HCT116 (cell line): ENCODE data around the gene FBXL7. TPM values are rescaled to one million over a fixed set of nuclear protein-coding genes. Genes with fewer than 3 reads are reported as not detected.

Experiments
- ATAC-seq: fragments of 200-7000 bp; cut with Tn5 transposase; 2 replicates; pipeline ENCODE4 v1.9.1; 2020; ENCODE audit warnings: mild to moderate bottlenecking, moderate library complexity
- BruUV-seq: library from RNA; stranded (reverse); fragments of 400-500 nt; replicated peaks from 2 replicates; lab custom pipeline; 2021; lab: Mats Ljungman, UMichigan
- CTCF ChIA-PET: fragments of 300-600 bp; sonication (Branson Sonifier 250); formaldehyde crosslinking; loops from one replicate; lab custom pipeline; 2021; ENCODE audit warnings: antibody characterized with exemption; lab: Charles Lee
- POLR2A ChIA-PET: fragments of 300-600, 350-600 bp; sonication (Branson Sonifier 250); formaldehyde crosslinking; loops from one replicate; lab custom pipeline; 2021; ENCODE audit warnings: antibody characterized with exemption; lab: Charles Lee
- RAD21 ChIA-PET, 2 experiments: fragments of 300-600 bp; sonication (Branson Sonifier 250); formaldehyde crosslinking; loops; one replicate each; lab custom pipeline; 2023; ENCODE audit warnings: low total read pairs in 2 of 2; ENCODE audit not compliant: uncharacterized antibody in 2 of 2, unreplicated experiment in 2 of 2, low non-redundant PET in 1 of 2; lab: Charles Lee
- DNase-seq: peaks from one replicate; pipeline ENCODE4 v3.0.0-alpha.2; 2010; ENCODE audit warnings: low read depth, low spot score
- H2AFZ ChIP-seq: fragments of 200-600 bp; shearing (Covaris generic), sonication (generic); 2 replicates; pipeline ENCODE4 v1.6.1; 2017; ENCODE audit warnings: low read depth, mixed run types, mixed read lengths, antibody characterized with exemption, low read length; ENCODE audit not compliant: poor library complexity, severe bottlenecking
- H3K27ac ChIP-seq: 2 replicates; pipeline ENCODE4 v1.5.1; 2012; ENCODE audit warnings: low read depth, low read length
- H3K27me3 ChIP-seq: fragments of 200-600 bp; sonication (generic); 2 replicates; pipeline ENCODE4 v1.6.1; 2016; ENCODE audit warnings: mixed run types, low read length, mixed read lengths; ENCODE audit not compliant: insufficient read depth
- H3K36me3 ChIP-seq, 2 experiments: fragments of 200-500 bp in 1 of 2; fragments of 200-600 bp in 1 of 2; sonication (Bioruptor generic) in 1 of 2; sonication (generic) in 1 of 2; 2 replicates each; pipeline versions ENCODE4 v1.5.1 to v1.6.1; 2014 to 2016; ENCODE audit warnings: low read length in 2 of 2, inconsistent platforms in 1 of 2, mixed read lengths in 1 of 2, mixed run types in 1 of 2; ENCODE audit not compliant: insufficient read depth in 2 of 2, control insufficient read depth in 1 of 2
- H3K4me1 ChIP-seq, 2 experiments: fragments of 200-600 bp in 1 of 2; sonication (generic) in 1 of 2; 2 replicates each; pipeline versions ENCODE4 v1.5.1 to v1.6.1; 2012 to 2017; ENCODE audit warnings: low read length in 2 of 2, inconsistent platforms in 1 of 2, mild to moderate bottlenecking in 1 of 2, mixed read lengths in 1 of 2, mixed run types in 1 of 2, moderate library complexity in 1 of 2; ENCODE audit not compliant: insufficient read depth in 2 of 2, control insufficient read depth in 1 of 2
- H3K4me2 ChIP-seq: fragments of 200-600 bp; sonication (generic); 2 replicates; pipeline ENCODE4 v1.6.1; 2017; ENCODE audit warnings: mixed run types, low read length, mixed read lengths
- H3K4me3 ChIP-seq, 2 experiments: fragments of 200-600 bp in 1 of 2; sonication (generic) in 1 of 2; replicated peaks in 1 of 2; 2 replicates each; pipeline ENCODE4 v1.5.1; 2011 to 2016; ENCODE audit warnings: low read length in 2 of 2, control low read depth in 1 of 2, low read depth in 1 of 2, mild to moderate bottlenecking in 1 of 2, mixed read lengths in 1 of 2, mixed run types in 1 of 2
- H3K79me2 ChIP-seq: fragments of 200-600 bp; sonication (generic); 2 replicates; pipeline ENCODE4 v1.6.1; 2017; ENCODE audit warnings: mild to moderate bottlenecking, mixed run types, low read length, moderate library complexity, mixed read lengths; ENCODE audit not compliant: insufficient read depth
- H3K9ac ChIP-seq: fragments of 200-600 bp; sonication (generic); 2 replicates; pipeline ENCODE4 v1.6.1; 2016; ENCODE audit warnings: low read length, mixed read lengths
- H3K9me2 ChIP-seq: fragments of 200-600 bp; sonication (generic), shearing (Covaris generic); 2 replicates; pipeline ENCODE4 v1.6.1; 2017; ENCODE audit warnings: mixed run types, mild to moderate bottlenecking, moderate library complexity; ENCODE audit not compliant: insufficient read depth
- H3K9me3 ChIP-seq, 2 experiments: fragments of 200-500 bp in 1 of 2; fragments of 200-600 bp in 1 of 2; sonication (Bioruptor generic) in 1 of 2; sonication (generic) in 1 of 2; 2 replicates each; pipeline ENCODE4 v1.6.1; 2014 to 2017; ENCODE audit warnings: low read length in 2 of 2, mixed read lengths in 2 of 2, inconsistent platforms in 1 of 2, low read depth in 1 of 2, mild to moderate bottlenecking in 1 of 2, mixed run types in 1 of 2, moderate library complexity in 1 of 2; ENCODE audit not compliant: control insufficient read depth in 1 of 2, insufficient read depth in 1 of 2
- H4K20me1 ChIP-seq: fragments of 200-600 bp; sonication (generic), shearing (Covaris generic); 2 replicates; pipeline ENCODE4 v1.6.1; 2017; ENCODE audit warnings: mixed run types, mild to moderate bottlenecking, moderate library complexity; ENCODE audit not compliant: insufficient read depth
- CBX3 ChIP-seq: IDR thresholded peaks from 2 replicates; pipeline ENCODE4 v1.6.1; 2012; ENCODE audit warnings: low read depth
- CEBPB ChIP-seq: IDR thresholded peaks from 2 replicates; pipeline ENCODE4 v1.6.1; 2012; ENCODE audit warnings: low read depth
- EGR1 ChIP-seq: IDR thresholded peaks from 2 replicates; pipeline ENCODE4 v1.6.1; 2012; ENCODE audit warnings: low read depth
- ELF1 ChIP-seq: IDR thresholded peaks from 2 replicates; pipeline ENCODE4 v1.6.1; 2012; ENCODE audit warnings: low read depth, borderline replicate concordance
- FOSL1 ChIP-seq: IDR thresholded peaks from 2 replicates; pipeline ENCODE4 v1.6.1; 2012; ENCODE audit warnings: low read depth
- JUND ChIP-seq: IDR thresholded peaks from 2 replicates; pipeline ENCODE4 v1.6.1; 2012
- POLR2A ChIP-seq: IDR thresholded peaks from 2 replicates; pipeline ENCODE4 v1.7.0; 2011; ENCODE audit warnings: borderline replicate concordance; ENCODE audit not compliant: insufficient read depth, insufficient read length; ENCODE audit errors: extremely low read depth
- POLR2AphosphoS5 ChIP-seq: IDR thresholded peaks from 2 replicates; pipeline ENCODE4 v1.6.1; 2011; ENCODE audit warnings: mild to moderate bottlenecking, low read depth, low read length, moderate library complexity
- SIN3A ChIP-seq: IDR thresholded peaks from 2 replicates; pipeline ENCODE4 v1.6.1; 2012; ENCODE audit warnings: low read depth
- SRF ChIP-seq: IDR thresholded peaks from 2 replicates; pipeline ENCODE4 v1.6.1; 2012; ENCODE audit warnings: low read depth
- TCF7L2 ChIP-seq: IDR thresholded peaks from 2 replicates; pipeline ENCODE4 v1.7.0; 2011; ENCODE audit warnings: borderline replicate concordance, inconsistent platforms; ENCODE audit not compliant: insufficient read depth, insufficient read length; ENCODE audit errors: extremely low read depth
- ZFX ChIP-seq: fragments of 450-650 bp; IDR thresholded peaks from 2 replicates; pipeline ENCODE4 v1.6.1; 2017
- ZNF274 ChIP-seq: fragments of 200-500 bp; sonication (Bioruptor generic); IDR thresholded peaks from 2 replicates; pipeline ENCODE4 v1.6.1; 2014; ENCODE audit warnings: mild to moderate bottlenecking, low read depth, low read length, inconsistent platforms
- intact Hi-C: fragments of 100-400 bp; cut with micrococcal nuclease; formaldehyde crosslinking; loops from 2 replicates; pipeline ENCODE4 v1.10.0; 2022
- total RNA-seq: library from RNA; stranded (reverse); gene quantifications from one replicate; pipeline ENCODE4 v1.2.1, GENCODE V29; 2021; ENCODE audit not compliant: unreplicated experiment
- TF ChIP-seq, protein P1 (sequence below): IDR thresholded peaks from 2 replicates; pipeline ENCODE4 v1.6.1; 2012
- TF ChIP-seq, protein P2 (sequence below), 3 experiments: fragments of 200-600 bp in 1 of 3; sonication (generic) in 1 of 3; IDR thresholded peaks in 2 of 3; conservative IDR thresholded peaks in 1 of 3; 2 replicates each; pipeline ENCODE4 v1.5.1; 2012 to 2017; ENCODE audit warnings: low read depth in 2 of 3, low read length in 2 of 3, antibody characterized with exemption in 1 of 3, borderline replicate concordance in 1 of 3, control low read depth in 1 of 3, mild to moderate bottlenecking in 1 of 3, mixed read lengths in 1 of 3, mixed run types in 1 of 3, moderate library complexity in 1 of 3; ENCODE audit not compliant: insufficient read depth in 1 of 3

Gene FBXL7
- total RNA-seq, 1 experiment from 2014 or later = 0.05 TPM

DNA sequence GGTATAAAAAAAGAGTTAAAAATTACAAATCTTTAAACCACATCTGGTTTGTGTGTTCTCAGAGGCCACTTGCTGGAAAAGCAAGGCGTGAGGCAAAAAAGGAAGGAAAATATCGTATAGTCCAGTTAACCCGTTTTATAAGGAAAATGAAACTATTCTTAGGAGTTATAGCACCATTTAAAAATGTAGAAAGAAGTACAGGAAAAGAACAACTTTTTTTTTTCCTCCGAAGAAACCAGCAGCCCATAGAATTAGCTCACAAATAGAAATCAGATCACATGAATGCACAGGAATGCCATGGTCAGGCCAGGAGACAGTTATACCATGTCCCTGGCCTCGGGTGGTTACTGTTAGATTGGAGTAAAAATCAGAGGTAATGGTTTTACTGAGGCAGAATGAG, 241.6 kb downstream of the FBXL7 start:
- peaks cover 19 to 38% of the 10 kb centered on the region in 2 experiments; a peak in 2 of 4 replicates for H3K9me3 ChIP-seq
- TF ChIP-seq TCF7L2 = no peak
- TF ChIP-seq JUND = no peak
- no peak for TF ChIP-seq CBX3
- no peak for TF ChIP-seq FOSL1
- TF ChIP-seq ZNF274 = no peak
- TF ChIP-seq ELF1 = no peak
- TF ChIP-seq ZFX = no peak
- TF ChIP-seq, protein P1, sequence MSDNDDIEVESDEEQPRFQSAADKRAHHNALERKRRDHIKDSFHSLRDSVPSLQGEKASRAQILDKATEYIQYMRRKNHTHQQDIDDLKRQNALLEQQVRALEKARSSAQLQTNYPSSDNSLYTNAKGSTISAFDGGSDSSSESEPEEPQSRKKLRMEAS = no peak
- no peak for TF ChIP-seq CEBPB
- no peak for TF ChIP-seq EGR1
- TF ChIP-seq, protein P2, sequence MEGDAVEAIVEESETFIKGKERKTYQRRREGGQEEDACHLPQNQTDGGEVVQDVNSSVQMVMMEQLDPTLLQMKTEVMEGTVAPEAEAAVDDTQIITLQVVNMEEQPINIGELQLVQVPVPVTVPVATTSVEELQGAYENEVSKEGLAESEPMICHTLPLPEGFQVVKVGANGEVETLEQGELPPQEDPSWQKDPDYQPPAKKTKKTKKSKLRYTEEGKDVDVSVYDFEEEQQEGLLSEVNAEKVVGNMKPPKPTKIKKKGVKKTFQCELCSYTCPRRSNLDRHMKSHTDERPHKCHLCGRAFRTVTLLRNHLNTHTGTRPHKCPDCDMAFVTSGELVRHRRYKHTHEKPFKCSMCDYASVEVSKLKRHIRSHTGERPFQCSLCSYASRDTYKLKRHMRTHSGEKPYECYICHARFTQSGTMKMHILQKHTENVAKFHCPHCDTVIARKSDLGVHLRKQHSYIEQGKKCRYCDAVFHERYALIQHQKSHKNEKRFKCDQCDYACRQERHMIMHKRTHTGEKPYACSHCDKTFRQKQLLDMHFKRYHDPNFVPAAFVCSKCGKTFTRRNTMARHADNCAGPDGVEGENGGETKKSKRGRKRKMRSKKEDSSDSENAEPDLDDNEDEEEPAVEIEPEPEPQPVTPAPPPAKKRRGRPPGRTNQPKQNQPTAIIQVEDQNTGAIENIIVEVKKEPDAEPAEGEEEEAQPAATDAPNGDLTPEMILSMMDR (IDR thresholded peaks at IDR 0.05 in 2 of 3, conservative IDR thresholded peaks at IDR 0.05 in 1 of 3; ENCODE audit: borderline replicate concordance in 1 of 3, insufficient read depth in 1 of 3, low read depth in 2 of 3, low read length in 2 of 3) = no peak
- TF ChIP-seq SRF = no peak
- no peak for TF ChIP-seq POLR2AphosphoS5
- TF ChIP-seq SIN3A = no peak
- TF ChIP-seq POLR2A = no peak
- TF ChIP-seq, all 23 proteins: peak for 0
- Histone ChIP-seq H3K4me3 (no peak overlapping the region), H4K20me1 (no peaks in the 10 kb centered on the region), H3K4me2 (no peak overlapping the region), H3K9ac (no peak overlapping the region), H3K27me3 (no peaks in the 10 kb centered on the region), H3K4me1 (no peaks in the 10 kb centered on the region), H3K9me2 (no peaks in the 10 kb centered on the region), H2AFZ (no peak overlapping the region), H3K79me2 (no peaks in the 10 kb centered on the region), H3K36me3 (no peaks in the 10 kb centered on the region), H3K27ac (no peak overlapping the region)
- ATAC-seq (no peak), DNase-seq (no peak)
- POLR2A ChIA-PET = no interaction called here
- no TSS peak for BruUV-seq
- CTCF ChIA-PET = no interaction called here
- RAD21 ChIA-PET = no interaction called here
- intact Hi-C loops = no loop called here
